Renal cortex interstitium (tissue), 15 donors: ENCODE measurements around the gene RORC. TPM values are rescaled to one million over a fixed set of nuclear protein-coding genes. Genes with fewer than 3 reads are reported as not detected.
"Not testable (repeated sequence)": the region's sequence is repeated elsewhere in the genome, so short reads cannot be mapped to it uniquely, and the experiment has no call there.

ENCODE experiments used
- DNase-seq, 11 donors: peaks; one replicate each; pipeline ENCODE4 v3.0.0-alpha.2; 2013; ENCODE audit warnings: low read depth in 9 of 11, low spot score in 4 of 11; ENCODE audit errors: extremely low read depth in 1 of 11
- long read RNA-seq, 16 experiments: transcript quantifications; one replicate each; lab custom pipeline, GENCODE V29; 2026
- polyA plus RNA-seq, 3 donors: library from polyadenylated mRNA; unstranded; fragments of 120-200 nt; gene quantifications; one replicate each; pipeline ENCODE4 v1.2.1, GENCODE V29; 2013; ENCODE audit not compliant: insufficient read length in 3 of 3

RORC gene
- 1 to 10 TPM in 1 of 3 donors, under 1 TPM in 2; 0.52 to 2.1 (median 0.75) TPM for polyA plus RNA-seq
- long read RNA-seq, donor 1 = 0 reads
- long read RNA-seq, donor 2, partial matches to known transcripts = 0 of 1 reads
- long read RNA-seq, donor 2, other reads (novel, unspliced or antisense) = 0 of 1 reads
- long read RNA-seq, donor 3 = 0 reads
- long read RNA-seq, donor 4 = 0 reads
- long read RNA-seq, donor 5 = 0 reads
- long read RNA-seq, donor 6 = 0 reads
- long read RNA-seq, donor 7 = 0 reads
- long read RNA-seq, donor 8 = 0 reads
- long read RNA-seq, donor 9 = 0 reads
- long read RNA-seq, donor 10 = 0 reads
- long read RNA-seq, donor 11 = 0 reads
- long read RNA-seq, donor 12 = 0 reads
- long read RNA-seq, donor 13 = 0 reads
- long read RNA-seq, donor 14 = 0 reads
- long read RNA-seq, donor 15 = 0 reads
- long read RNA-seq, donor 16 = 0 reads

- DNase-seq = no peak
Observed at GRCh38 chr1:151831605-151832004, at the start of gene RORC. Gene RORC (minus strand): TSS chr1:151831802. CDS start chr1:151831764, 38 bp downstream.

GRCh38 chr1:151875419-151876097 is 44.0 kb upstream of the RORC start:
- DNase-seq = no peak

- DNase-seq = not testable (repeated sequence)
Observed at GRCh38 chr1:151872776-151873175, 41.2 kb upstream of the RORC start.

- no peak for DNase-seq
Observed at GRCh38 chr1:151871284-151872030, 39.9 kb upstream of the RORC start.

GRCh38 chr1:151868486-151868885 is 36.9 kb upstream of the RORC start:
- peak in 6 of 11 donors; percentile 6 to 41 (median 22) for DNase-seq

GRCh38 chr1:151867765-151868411 is 36.3 kb upstream of the RORC start:
- DNase-seq = no peak

- no peak for DNase-seq
Observed at GRCh38 chr1:151867321-151867720, 35.7 kb upstream of the RORC start.

GRCh38 chr1:151864411-151864810 is 32.8 kb upstream of the RORC start:
- DNase-seq = no peak

GRCh38 chr1:151862604-151863003 is 31.0 kb upstream of the RORC start:
- DNase-seq = no peak

GRCh38 chr1:151860504-151861187 is 29.0 kb upstream of the RORC start:
- no peak for DNase-seq

- no peak for DNase-seq
Observed at GRCh38 chr1:151859891-151860293, 28.3 kb upstream of the RORC start.

GRCh38 chr1:151858886-151859665 is 27.5 kb upstream of the RORC start:
- DNase-seq = no peak

- no peak for DNase-seq
Observed at GRCh38 chr1:151858030-151858746, 26.6 kb upstream of the RORC start.

GRCh38 chr1:151855933-151856332 is 24.3 kb upstream of the RORC start:
- no peak for DNase-seq

GRCh38 chr1:151855516-151855915 is 23.9 kb upstream of the RORC start:
- not testable (repeated sequence) for DNase-seq

- DNase-seq = no peak
Observed at GRCh38 chr1:151854658-151855057, 23.1 kb upstream of the RORC start.

- DNase-seq = no peak
Observed at GRCh38 chr1:151853411-151853943, 21.9 kb upstream of the RORC start, which contains the start of gene THEM5. Gene THEM5 (minus strand): TSS chr1:151853712. CDS start chr1:151853565, 147 bp downstream.
